OCI-LY1 (cell line): ENCODE results near the gene IL1RAPL1.

ENCODE experiments used
- H2AFZ ChIP-seq: fragments of 200-600 bp; sonication (generic), shearing (Covaris generic); 2 replicates; pipeline ENCODE4 v1.6.0; 2014; ENCODE audit warnings: antibody characterized with exemption, mild to moderate bottlenecking, low read length
- H3F3A ChIP-seq: fragments of 200-600 bp; sonication (generic), shearing (Covaris generic); 2 replicates; pipeline ENCODE4 v1.6.0; 2014; ENCODE audit warnings: mild to moderate bottlenecking, antibody characterized with exemption, low read length, moderate library complexity; ENCODE audit not compliant: insufficient read depth
- H3K27ac ChIP-seq: fragments of 200-600 bp; sonication (generic); 2 replicates; pipeline ENCODE4 v1.5.1; 2014; ENCODE audit warnings: low read length, mixed run types, mild to moderate bottlenecking, low read depth; ENCODE audit not compliant: poor library complexity, severe bottlenecking
- H3K27me3 ChIP-seq: fragments of 200-600 bp; sonication (generic); 2 replicates; pipeline ENCODE4 v1.6.0; 2014; ENCODE audit warnings: antibody characterized with exemption, mild to moderate bottlenecking, low read length, moderate library complexity; ENCODE audit not compliant: insufficient read depth
- H3K36me3 ChIP-seq: fragments of 200-600 bp; sonication (generic); 2 replicates; pipeline ENCODE4 v1.6.1; 2014; ENCODE audit warnings: mild to moderate bottlenecking, antibody characterized with exemption, low read length, moderate library complexity, mixed read lengths; ENCODE audit not compliant: insufficient read depth
- H3K4me1 ChIP-seq: fragments of 200-600 bp; sonication (generic); 2 replicates; pipeline ENCODE4 v1.5.1; 2014; ENCODE audit warnings: mild to moderate bottlenecking, low read length, moderate library complexity; ENCODE audit not compliant: insufficient read depth, severe bottlenecking
- H3K4me2 ChIP-seq: fragments of 200-600 bp; sonication (generic), shearing (Covaris generic); 2 replicates; pipeline ENCODE4 v1.6.1; 2014; ENCODE audit warnings: low read length
- H3K4me3 ChIP-seq: fragments of 200-600 bp; sonication (generic); 2 replicates; pipeline ENCODE4 v1.5.1; 2014; ENCODE audit warnings: low read length, low read depth, mild to moderate bottlenecking, mixed read lengths; ENCODE audit not compliant: poor library complexity, severe bottlenecking
- H3K79me2 ChIP-seq: fragments of 200-600 bp; shearing (Covaris generic); 2 replicates; pipeline ENCODE4 v1.6.1; 2016; ENCODE audit warnings: mixed run types, low read length, mixed read lengths; ENCODE audit not compliant: insufficient read depth
- H3K9ac ChIP-seq: fragments of 200-600 bp; sonication (generic), shearing (Covaris generic); 2 replicates; pipeline ENCODE4 v1.6.1; 2014; ENCODE audit warnings: mild to moderate bottlenecking, low read length, mixed read lengths
- H3K9me2 ChIP-seq: fragments of 200-600 bp; sonication (generic), shearing (Covaris generic); 2 replicates; pipeline ENCODE4 v1.6.1; 2014; ENCODE audit warnings: low read depth, mild to moderate bottlenecking, low read length, mixed read lengths
- H3K9me3 ChIP-seq: fragments of 200-600 bp; shearing (Covaris generic); 2 replicates; pipeline ENCODE4 v1.6.1; 2014; ENCODE audit warnings: low read length, mixed read lengths
- H4K20me1 ChIP-seq: fragments of 200-600 bp; sonication (generic), shearing (Covaris generic); 2 replicates; pipeline ENCODE4 v1.6.0; 2016; ENCODE audit warnings: mild to moderate bottlenecking, low read length; ENCODE audit not compliant: insufficient read depth
- CTCF ChIP-seq: fragments of 200-600 bp; sonication (generic), shearing (Covaris generic); IDR thresholded peaks from 2 replicates; pipeline ENCODE4 v1.5.1; 2017; ENCODE audit warnings: mild to moderate bottlenecking, antibody characterized with exemption, low read length, moderate library complexity, mixed read lengths
- EZH2 ChIP-seq: fragments of 200-600 bp; sonication (generic), shearing (Covaris generic); IDR thresholded peaks from 2 replicates; pipeline ENCODE4 v1.8.0; 2017; ENCODE audit warnings: borderline replicate concordance, mixed run types, mild to moderate bottlenecking, antibody characterized with exemption, low read length, moderate library complexity, mixed read lengths

The IL1RAPL1 gene

DNA sequence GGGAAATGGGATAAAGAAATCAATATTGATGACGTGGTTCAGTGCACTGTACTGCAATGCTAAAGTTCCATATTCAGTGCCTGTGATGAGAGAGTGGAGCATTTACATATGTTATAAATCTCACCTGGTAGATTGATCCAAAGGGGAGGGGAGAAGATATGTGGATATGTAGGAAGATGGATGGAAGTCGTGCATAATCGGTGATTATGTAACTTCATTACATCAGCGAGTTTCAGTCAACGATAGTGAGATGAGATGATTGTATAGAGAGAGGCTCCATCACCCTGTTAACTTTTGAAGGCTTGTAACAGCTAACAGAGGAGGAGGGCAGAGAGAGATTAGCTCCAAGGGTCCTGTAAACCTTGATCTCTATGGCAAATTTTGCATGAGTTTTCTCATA lies 1.8 kb downstream of the IL1RAPL1 start:
- H3K4me2 ChIP-seq, result no peak overlapping the region
- H3K9me3 ChIP-seq, result no peaks in the 10 kb centered on the region
- no peak overlapping the region for H3K4me3 ChIP-seq
- H3K9ac ChIP-seq, result no peak overlapping the region
- H3K27me3 ChIP-seq, result no peaks in the 10 kb centered on the region
- no peak overlapping the region for H3K27ac ChIP-seq
- no peak overlapping the region for H2AFZ ChIP-seq
- no peaks in the 10 kb centered on the region for H3K4me1 ChIP-seq
- no peaks in the 10 kb centered on the region for H3K36me3 ChIP-seq
- TF ChIP-seq EZH2, result no peak
- no peak for TF ChIP-seq CTCF
- no peaks in the 10 kb centered on the region for H3K79me2 ChIP-seq
- no peaks in the 10 kb centered on the region for H3F3A ChIP-seq
- no peaks in the 10 kb centered on the region for H4K20me1 ChIP-seq
- no peaks in the 10 kb centered on the region for H3K9me2 ChIP-seq

DNA sequence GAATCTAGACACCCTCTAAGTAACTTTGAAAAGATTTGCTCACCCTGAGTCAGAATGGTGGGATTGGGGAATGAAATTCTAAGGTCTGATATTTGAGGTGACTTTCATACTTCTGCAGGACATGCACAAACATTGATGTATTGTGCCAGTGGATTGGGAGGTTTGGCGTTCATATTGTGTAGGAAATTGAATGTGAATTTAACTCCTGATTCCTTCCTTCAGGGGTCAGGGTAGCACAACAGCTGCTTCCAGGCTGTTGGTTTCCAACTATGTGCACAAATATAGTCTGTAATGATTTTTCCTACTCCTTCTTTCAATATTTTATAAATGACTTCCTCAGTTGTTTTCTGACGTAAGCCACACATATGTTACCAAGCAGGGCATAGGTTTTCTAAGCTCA lies 3.1 kb downstream of the IL1RAPL1 start:
- H4K20me1 ChIP-seq, result no peaks in the 10 kb centered on the region
- no peak overlapping the region for H3K4me2 ChIP-seq
- H3K4me1 ChIP-seq, result no peaks in the 10 kb centered on the region
- H3K27me3 ChIP-seq, result no peaks in the 10 kb centered on the region
- H3F3A ChIP-seq, result no peaks in the 10 kb centered on the region
- H3K79me2 ChIP-seq, result no peaks in the 10 kb centered on the region
- H3K27ac ChIP-seq, result no peak overlapping the region
- no peak overlapping the region for H3K4me3 ChIP-seq
- H2AFZ ChIP-seq, result no peak overlapping the region
- no peak for TF ChIP-seq EZH2
- no peak for TF ChIP-seq CTCF
- H3K9me3 ChIP-seq, result no peaks in the 10 kb centered on the region
- H3K9ac ChIP-seq, result no peak overlapping the region
- no peaks in the 10 kb centered on the region for H3K36me3 ChIP-seq
- no peaks in the 10 kb centered on the region for H3K9me2 ChIP-seq

DNA sequence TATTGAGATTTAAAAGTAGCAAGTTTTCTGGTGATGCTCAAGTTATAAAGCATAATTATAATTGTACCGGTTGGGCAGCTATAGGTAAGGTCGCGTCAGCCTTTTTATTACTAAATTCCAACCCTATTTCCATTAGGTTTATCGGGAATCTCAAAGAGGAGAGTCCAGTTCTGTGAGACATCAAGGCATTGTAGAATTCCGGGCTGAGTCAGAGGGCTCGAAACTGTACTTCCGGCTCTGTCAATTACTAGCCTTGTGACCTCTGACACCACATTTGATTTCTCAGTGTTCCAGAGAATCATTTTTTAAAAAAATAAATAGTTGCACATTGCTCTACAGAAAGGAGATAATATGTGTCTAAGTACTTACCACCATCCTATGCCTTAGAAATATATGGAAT lies 4.3 kb downstream of the IL1RAPL1 start:
- TF ChIP-seq EZH2 (no peak), CTCF (no peak)
- H3K79me2 ChIP-seq, result no peaks in the 10 kb centered on the region

More for the DNA sequence above, 4.3 kb downstream of the IL1RAPL1 start:
- Histone ChIP-seq H3K27ac (no peak overlapping the region), H4K20me1 (no peaks in the 10 kb centered on the region), H3K27me3 (no peaks in the 10 kb centered on the region), H3K4me3 (no peak overlapping the region), H3K9me3 (no peaks in the 10 kb centered on the region), H3K4me2 (no peak overlapping the region), H3K36me3 (no peaks in the 10 kb centered on the region), H3K4me1 (no peaks in the 10 kb centered on the region), H2AFZ (no peak overlapping the region), H3K9ac (no peak overlapping the region), H3K9me2 (no peaks in the 10 kb centered on the region), H3F3A (no peaks in the 10 kb centered on the region)
